HUES64 (cell line): Measurements from ENCODE around the gene GTPBP3.
A peak's percentile ranks its signal among the peaks of the same experiment; 100 is the strongest.

Source experiments
- H3K27ac ChIP-seq: 2 replicates; pipeline ENCODE4 v1.7.0; 2013; ENCODE audit warnings: low read depth, low read length, inconsistent platforms
- H3K27me3 ChIP-seq: 2 replicates; pipeline ENCODE4 v1.6.1; 2013; ENCODE audit warnings: mild to moderate bottlenecking, low read length; ENCODE audit not compliant: insufficient read depth
- H3K36me3 ChIP-seq: 2 replicates; pipeline ENCODE4 v1.6.1; 2013; ENCODE audit warnings: mild to moderate bottlenecking, low read length; ENCODE audit not compliant: insufficient read depth
- H3K4me1 ChIP-seq: 2 replicates; pipeline ENCODE4 v1.6.1; 2013; ENCODE audit warnings: mild to moderate bottlenecking, low read length, moderate library complexity; ENCODE audit not compliant: insufficient read depth
- H3K4me3 ChIP-seq: 2 replicates; pipeline ENCODE4 v1.5.1; 2013; ENCODE audit warnings: mild to moderate bottlenecking, low read length, moderate library complexity
- H3K9ac ChIP-seq: 2 replicates; pipeline ENCODE4 v1.6.1; 2013; ENCODE audit warnings: mild to moderate bottlenecking, low read depth, low read length
- H3K9me3 ChIP-seq: 2 replicates; pipeline ENCODE4 v1.6.1; 2013; ENCODE audit warnings: low read depth, low read length; ENCODE audit not compliant: insufficient read depth
- WGBS: fragments of 150-250, 120-280 bp; methylation state at CpG from one replicate; pipeline ENCODE4 v1.1.7; 2013; ENCODE audit warnings: missing lambda C conversion rate; 5-methylcytosine and 5-hydroxymethylcytosine counted together

Gene GTPBP3

DNA sequence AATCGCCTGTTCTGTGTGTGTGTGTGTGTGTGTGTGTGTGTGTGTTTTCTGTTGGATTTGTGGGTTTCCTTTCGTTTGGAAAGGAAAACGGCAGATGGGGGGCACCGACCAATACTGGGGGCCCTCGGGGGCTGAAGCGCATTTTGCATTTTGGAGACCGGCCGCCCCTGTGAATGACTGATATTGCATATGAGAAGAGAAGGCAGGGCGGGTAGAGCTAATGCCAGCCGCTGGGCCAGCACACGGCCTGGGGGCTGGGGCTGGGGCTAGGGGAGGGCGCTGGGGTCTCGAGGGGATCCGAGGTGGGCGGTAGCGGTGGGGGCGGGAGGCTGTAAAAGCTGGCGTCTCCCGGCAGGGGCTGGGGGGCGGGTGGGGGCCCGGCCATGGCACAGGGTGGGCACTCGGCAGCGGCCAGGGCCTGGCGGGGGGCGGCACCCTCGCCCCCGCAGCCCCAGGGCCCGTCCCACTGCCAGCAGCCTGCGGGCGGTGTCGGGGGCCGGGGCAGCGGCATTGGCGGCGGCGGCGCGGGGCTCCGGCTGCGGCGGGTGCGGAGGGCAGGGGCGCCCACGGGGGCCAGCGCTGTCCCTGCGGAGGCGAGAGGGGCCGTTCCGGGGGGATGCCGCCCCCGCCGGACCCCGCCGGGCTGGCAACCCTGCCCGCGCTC lies 13.9 kb upstream of the GTPBP3 start:
- Histone ChIP-seq H3K4me1 (0 out of 2 replicates have a peak, but pooled peaks cover 4% of the 10 kb centered on the region), H3K4me3 (no peak overlapping the region), H3K9me3 (no peaks in the 10 kb centered on the region), H3K36me3 (peaks cover 48% of the 10 kb centered on the region), H3K9ac (no peak overlapping the region), H3K27me3 (no peaks in the 10 kb centered on the region), H3K27ac (no peak overlapping the region)
- WGBS: 96% methylated on average over 56 of the region's 56 CpGs

DNA sequence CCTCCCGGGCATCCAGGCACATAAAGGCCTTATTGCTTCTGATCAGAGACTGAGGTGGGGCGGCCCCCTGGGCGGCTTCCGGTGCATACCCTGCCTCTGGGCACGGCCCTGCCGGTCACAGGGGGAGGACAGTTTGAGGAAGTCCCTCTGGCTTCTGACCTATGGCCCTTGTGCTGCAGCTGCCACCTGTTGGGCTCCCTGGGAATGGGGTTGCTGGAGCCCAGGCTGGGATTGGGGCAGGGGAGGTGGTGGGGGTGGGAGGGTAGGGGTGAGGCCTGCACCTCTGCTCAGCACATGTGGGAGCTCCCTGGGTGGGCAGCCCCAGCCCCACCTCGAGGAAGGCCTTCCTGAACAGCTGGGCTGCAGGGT lies 13.4 kb upstream of the GTPBP3 start:
- 89% methylated on average over 7 of the region's 7 CpGs for WGBS
- Histone ChIP-seq H3K9ac (no peak overlapping the region), H3K4me1 (0 out of 2 replicates have a peak, but pooled peaks cover 4% of the 10 kb centered on the region)

DNA sequence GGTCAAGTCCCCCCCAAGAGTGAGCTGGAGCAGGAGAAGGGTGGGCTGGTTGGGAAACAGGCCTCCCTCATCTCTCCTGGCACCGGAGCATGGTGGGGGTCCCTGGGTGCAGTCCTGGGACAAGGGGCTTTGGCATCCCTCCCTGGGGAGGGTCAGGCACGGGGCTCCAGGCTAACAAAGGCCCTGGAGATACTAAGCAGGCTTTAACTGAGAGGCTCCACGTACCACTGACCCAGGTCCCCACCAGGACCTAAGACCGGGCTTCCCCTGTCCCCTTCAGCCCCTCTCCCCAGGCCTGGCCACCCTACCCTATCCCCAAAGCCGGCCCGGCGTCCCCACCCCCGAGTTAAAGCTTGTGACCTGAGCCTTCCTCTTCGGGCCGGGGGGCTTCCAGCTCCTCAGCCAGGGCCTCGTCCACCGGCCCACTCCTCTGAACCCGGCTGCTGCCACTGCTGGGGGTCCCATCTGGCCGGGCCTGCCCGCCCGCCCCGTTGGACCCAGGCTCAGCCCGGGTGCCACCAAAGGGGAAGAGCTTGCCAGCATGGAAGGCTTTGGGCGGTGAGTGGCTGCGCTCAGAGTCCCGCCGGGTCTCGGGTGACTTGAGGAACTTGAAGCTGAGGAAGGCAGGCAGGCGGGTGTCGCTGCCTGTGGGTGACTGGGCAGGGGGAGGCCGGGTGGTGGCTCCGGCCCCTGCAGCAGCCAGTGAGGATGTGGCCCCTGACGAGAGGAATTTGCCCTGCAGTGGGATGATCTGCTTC lies 12.8 kb upstream of the GTPBP3 start:
- Histone ChIP-seq H3K9ac (no peak overlapping the region), H3K36me3 (peaks cover 40% of the 10 kb centered on the region), H3K27ac (no peak overlapping the region), H3K4me1 (0 out of 2 replicates have a peak, but pooled peaks cover 4% of the 10 kb centered on the region), H3K9me3 (no peaks in the 10 kb centered on the region), H3K27me3 (peaks cover 4% of the 10 kb centered on the region), H3K4me3 (no peak overlapping the region)
- WGBS: 94% methylated on average over 28 of the region's 28 CpGs

More for the DNA sequence above, 13.4 kb upstream of the GTPBP3 start:
- Histone ChIP-seq H3K9me3 (no peaks in the 10 kb centered on the region), H3K27me3 (no peaks in the 10 kb centered on the region; the same call in 1 of the 2 replicates), H3K4me3 (no peak overlapping the region), H3K36me3 (peaks cover 45% of the 10 kb centered on the region), H3K27ac (no peak overlapping the region)

DNA sequence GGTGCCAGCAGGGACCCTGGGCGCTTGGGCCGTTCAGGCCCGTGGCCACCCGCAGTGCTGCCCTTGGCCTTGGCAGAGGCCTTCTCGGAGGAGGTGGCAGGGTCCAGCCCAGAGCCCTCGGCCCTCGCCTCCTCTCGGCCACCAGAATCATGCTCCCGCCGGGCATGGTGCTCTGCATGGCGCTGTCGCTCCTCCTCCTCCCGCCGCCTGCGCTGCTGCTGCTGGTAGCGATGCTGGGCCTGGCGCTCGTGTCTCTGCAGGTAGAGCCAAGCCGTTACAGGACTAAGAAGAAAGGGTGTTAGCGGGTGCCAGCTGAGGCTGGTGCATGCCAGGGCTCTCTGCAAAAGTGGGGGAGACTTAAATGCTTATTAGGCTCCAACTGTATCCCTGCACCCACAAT lies 12.2 kb upstream of the GTPBP3 start:
- Histone ChIP-seq H3K4me1 (0 out of 2 replicates have a peak, but pooled peaks cover 4% of the 10 kb centered on the region), H3K4me3 (no peak overlapping the region)
- 97% methylated on average over 20 of the region's 20 CpGs for whole genome bisulfite sequencing

DNA sequence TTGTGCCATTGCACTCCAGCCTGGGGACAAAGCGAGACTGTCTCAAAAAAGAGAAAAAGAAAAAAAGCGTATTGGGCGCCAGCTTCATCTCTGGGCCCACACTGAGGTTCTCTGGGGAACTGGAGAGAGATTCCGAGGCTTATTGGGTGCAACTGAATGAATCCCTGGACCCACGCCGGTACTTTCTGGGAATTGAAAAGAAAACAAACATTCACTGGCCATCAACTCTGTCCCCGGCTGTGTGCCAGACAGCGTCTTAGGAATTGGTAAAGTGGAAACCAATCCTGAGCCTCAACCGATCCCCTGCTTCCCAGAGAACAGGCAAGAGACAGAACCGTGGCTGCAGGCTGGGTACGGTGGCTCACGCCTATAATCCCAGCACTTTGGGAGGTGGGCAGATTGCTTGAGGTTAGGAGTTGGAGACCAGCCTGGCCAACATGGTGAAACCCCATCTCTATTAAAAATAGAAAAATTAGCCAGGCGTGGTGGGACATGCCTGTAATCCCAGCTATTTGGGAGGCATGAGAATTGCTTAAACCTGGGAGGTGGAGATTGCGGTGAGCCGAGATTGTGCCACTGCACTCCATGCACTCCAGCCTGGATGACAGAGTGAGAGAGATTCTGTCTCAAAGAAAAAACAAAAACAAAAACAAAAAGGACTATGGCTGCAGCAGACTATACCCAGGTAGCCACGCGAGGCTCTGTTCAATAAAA lies 11.3 kb upstream of the GTPBP3 start:
- Histone ChIP-seq H3K27ac (no peak overlapping the region; the same call in 1 of the 2 replicates), H3K4me1 (0 out of 2 replicates have a peak, but pooled peaks cover 4% of the 10 kb centered on the region), H3K4me3 (no peak overlapping the region), H3K27me3 (peaks cover 7% of the 10 kb centered on the region), H3K9ac (no peak overlapping the region), H3K9me3 (no peaks in the 10 kb centered on the region), H3K36me3 (peaks cover 27% of the 10 kb centered on the region)
- 96% methylated on average over 17 of the region's 17 CpGs for WGBS

More for the DNA sequence above, 12.2 kb upstream of the GTPBP3 start:
- H3K27me3 ChIP-seq: peaks cover 7% of the 10 kb centered on the region
- H3K27ac ChIP-seq: no peak overlapping the region
- H3K36me3 ChIP-seq: peaks cover 35% of the 10 kb centered on the region
- H3K9ac ChIP-seq: no peak overlapping the region
- no peaks in the 10 kb centered on the region for H3K9me3 ChIP-seq

DNA sequence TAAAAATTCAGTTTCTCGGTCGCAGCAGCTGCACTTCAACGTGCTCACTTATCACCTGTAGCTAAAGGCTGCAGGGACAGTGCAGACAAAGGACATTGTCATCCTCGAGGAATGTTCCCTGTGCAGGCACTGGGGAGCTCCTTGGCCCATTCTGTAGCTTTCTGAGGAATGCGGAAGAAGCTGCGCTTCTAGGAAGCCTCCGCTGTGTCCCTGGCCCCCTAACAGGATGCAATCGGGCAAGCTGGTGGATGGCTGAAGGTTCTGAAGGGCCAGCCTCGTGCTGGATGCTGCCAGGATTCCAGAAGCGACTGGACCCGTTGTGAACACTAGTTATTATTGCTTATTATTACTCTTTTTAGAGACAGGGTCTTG lies 10.8 kb upstream of the GTPBP3 start:
- peaks cover 7% of the 10 kb centered on the region for H3K27me3 ChIP-seq
- no peak overlapping the region for H3K27ac ChIP-seq
- peak overlapping the region; percentile 71; the same call in 1 of the 2 replicates for H3K4me3 ChIP-seq
- H3K9me3 ChIP-seq: no peaks in the 10 kb centered on the region
- peaks cover 23% of the 10 kb centered on the region for H3K36me3 ChIP-seq
- 81% methylated on average over 11 of the region's 11 CpGs for WGBS
- 0 out of 2 replicates have a peak, but pooled peaks cover 4% of the 10 kb centered on the region for H3K4me1 ChIP-seq
- no peak overlapping the region for H3K9ac ChIP-seq

DNA sequence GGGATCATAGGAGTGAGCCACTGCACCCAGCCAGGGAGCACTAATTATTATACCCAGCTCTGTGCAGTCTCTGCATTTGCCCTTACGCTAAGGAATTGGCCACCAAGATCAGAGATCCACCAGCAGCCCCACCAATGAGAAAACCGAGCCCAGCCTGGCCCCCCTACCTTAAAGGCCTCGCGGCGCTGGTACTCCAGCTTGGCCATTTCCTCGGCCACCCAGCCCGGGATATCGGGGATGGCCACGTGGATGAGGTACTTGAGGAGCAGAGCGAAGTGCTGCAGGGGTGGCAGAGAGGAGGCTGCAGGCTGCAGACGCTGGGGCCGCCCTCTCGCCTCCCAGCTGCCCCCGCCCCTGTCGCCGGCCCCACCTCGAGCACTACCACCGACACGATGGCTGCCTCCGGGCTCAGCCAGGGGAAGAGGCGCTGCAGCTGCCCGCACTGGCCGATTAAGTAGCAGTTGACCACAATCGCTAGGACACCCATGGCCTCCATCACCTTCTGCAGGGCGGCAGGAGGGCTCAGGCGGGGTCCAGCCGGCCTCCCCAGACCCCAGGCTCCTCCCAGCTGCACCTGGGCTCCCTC lies 10.2 kb upstream of the GTPBP3 start:
- 66% methylated on average over 27 of the region's 27 CpGs for whole genome bisulfite sequencing
- H3K27me3 ChIP-seq: peaks cover 7% of the 10 kb centered on the region
- 0 out of 2 replicates have a peak, but pooled peaks cover 4% of the 10 kb centered on the region for H3K4me1 ChIP-seq
- no peaks in the 10 kb centered on the region for H3K9me3 ChIP-seq
- peak overlapping the region; percentile 86 for H3K27ac ChIP-seq
- H3K9ac ChIP-seq: peak overlapping the region; percentile 54
- H3K36me3 ChIP-seq: peaks cover 17% of the 10 kb centered on the region
- peak overlapping the region; percentile 71 for H3K4me3 ChIP-seq

DNA sequence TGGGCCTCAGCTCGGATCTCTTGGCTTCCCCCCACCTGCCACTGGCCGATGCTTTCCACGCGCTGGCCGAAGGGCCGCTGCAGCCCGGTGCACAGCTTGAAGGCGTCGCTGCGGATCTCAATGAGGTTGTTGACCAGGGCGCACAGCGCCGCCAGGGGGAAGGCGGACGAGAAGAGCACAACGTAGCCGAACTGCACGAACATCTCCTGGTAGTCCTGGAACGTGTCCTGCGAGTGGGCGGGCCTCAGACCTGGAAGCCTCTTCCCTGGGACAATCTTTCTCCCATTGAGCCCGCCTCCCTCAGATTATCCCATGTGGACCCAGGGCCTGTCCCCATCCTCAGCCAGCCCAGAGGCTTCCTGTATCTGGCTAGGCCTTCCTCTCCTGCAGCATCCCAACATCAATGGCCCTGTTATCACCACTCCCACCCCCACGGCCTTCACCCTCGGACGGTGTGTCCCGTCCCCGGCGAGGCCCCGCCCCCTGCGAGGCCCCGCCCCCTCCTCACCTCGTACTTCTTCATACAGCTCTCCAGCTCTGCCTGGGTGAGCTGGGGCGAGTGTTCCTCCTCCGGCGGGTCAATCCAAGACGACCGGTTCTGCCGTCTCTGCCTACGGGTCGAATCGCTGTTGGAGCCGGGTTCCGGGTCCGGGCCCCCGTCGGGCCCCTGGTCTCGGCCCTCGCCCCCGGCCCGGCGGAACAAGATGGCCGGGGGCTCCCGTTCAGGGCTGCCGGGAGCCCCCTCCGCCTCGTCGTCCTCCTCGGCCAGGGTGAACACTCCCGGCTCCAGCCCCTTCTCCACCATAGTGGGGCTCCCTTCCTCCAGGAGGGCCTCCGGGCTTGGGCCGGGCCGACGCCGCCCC lies 9.5 kb upstream of the GTPBP3 start:
- Histone ChIP-seq H3K9ac (peak overlapping the region; percentile 83), H3K36me3 (peaks cover 19% of the 10 kb centered on the region), H3K27me3 (peaks cover 7% of the 10 kb centered on the region), H3K27ac (peak overlapping the region; percentile 86), H3K9me3 (no peaks in the 10 kb centered on the region), H3K4me3 (peak overlapping the region; percentile 71), H3K4me1 (0 out of 2 replicates have a peak, but pooled peaks cover 4% of the 10 kb centered on the region)
- 3% methylated on average over 62 of the region's 64 CpGs for WGBS

DNA sequence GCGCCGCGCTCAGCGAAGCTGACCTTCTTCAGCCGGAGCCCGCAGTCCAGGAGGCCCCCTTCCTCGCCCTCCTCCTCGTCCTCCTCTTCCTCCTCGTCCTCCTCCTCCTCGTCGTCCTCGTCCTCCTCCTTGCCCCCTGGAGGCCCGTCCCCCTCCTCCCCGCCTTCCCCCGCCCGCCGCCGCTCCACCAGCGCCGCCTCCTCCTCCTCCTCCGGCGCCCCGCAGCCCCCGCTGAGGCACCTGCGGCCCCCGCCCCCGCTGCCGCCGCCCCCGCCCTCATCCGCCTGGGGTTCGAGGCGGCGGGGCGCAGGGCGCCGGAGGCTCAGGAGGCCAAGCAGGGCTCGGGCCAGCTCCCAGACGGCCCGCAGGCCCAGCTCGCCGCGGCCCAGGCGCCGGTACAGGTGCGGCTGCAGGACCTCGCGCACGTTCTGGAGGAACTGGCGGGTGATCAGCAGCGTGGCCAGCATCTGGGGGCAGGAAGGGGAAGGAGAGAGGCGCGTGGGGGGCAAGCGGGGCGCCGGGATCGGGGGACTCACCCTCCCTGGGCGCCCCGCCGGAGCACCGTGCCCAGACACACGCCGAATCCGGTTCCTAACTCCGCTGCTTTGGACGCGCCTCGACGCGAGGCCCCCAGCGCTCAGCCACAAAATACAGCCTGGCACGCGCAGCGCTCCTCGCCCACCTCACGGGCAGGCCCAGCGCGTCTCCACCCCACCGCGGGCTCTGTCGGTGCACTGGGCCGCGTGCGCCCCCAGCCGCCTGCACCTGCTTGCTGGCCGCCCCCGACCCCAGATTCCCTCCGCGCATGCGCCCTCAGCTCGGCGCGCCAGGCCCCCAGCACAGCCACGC lies 8.6 kb upstream of the GTPBP3 start:
- Histone ChIP-seq H3K4me3 (peak overlapping the region; percentile 71), H3K9me3 (no peaks in the 10 kb centered on the region), H3K27me3 (peaks cover 7% of the 10 kb centered on the region), H3K4me1 (0 out of 2 replicates have a peak, but pooled peaks cover 4% of the 10 kb centered on the region), H3K36me3 (peaks cover 23% of the 10 kb centered on the region), H3K27ac (peak overlapping the region; percentile 86), H3K9ac (peak overlapping the region; percentile 83)
- WGBS: 16% methylated on average over 85 of the region's 94 CpGs
